ENCODE results near the gene DYDC2. TPM values are rescaled to one million over a fixed set of nuclear protein-coding genes. Genes with fewer than 3 reads are reported as not detected.
A peak's percentile ranks its signal among the peaks of the same experiment; 100 is the strongest.
"Not testable (repeated sequence)": the region's sequence is repeated elsewhere in the genome, so short reads cannot be mapped to it uniquely, and the experiment has no call there.

DYDC2 gene
- total RNA-seq, 1 donor from 2014 or later, result not detected

DNA sequence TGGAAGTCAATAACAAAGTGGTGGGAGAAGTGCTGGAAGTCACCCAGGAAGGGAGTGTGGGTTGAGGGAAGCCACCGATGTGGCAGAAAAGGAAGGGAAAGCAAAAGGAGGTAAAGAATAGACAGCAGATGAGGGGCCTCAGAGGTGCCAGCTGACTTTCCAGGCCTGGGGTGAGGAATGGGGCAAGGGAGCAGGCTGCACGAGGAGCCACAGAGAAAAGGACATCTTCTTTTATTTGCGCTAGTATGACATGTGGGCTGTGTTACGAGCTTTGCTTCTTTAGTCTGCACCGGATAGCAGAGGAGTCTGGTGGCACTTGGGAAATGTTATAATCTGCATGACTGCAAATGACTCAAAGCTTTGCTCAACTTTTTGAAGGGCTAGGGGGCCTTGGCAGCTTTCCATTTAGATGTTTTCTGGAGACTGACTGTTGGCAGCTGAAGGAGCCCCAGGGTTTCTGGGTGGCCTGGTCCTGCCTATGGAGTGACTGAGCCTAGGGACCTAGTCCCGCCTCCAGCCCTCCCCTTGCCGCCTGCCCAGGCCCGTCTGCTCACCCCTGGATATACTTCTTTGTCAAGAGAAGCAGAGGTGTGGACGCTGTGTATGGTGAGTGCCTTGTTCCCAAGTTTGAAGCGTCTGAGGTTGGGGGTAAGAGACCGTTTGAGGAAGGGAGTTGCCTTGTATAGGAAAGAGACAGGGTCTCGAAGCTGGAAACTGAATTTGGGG is 56.9 kb downstream of the DYDC2 start:
- DNase-seq (ENCODE audit: low read depth) (peak; percentile 94), FAIRE-seq (peak; percentile 85)
- TF ChIP-seq CTCF (IDR thresholded peaks at IDR 0.05; ENCODE audit: insufficient read depth, low read length, severe bottlenecking), result no peak
- Histone ChIP-seq H3K4me3 (ENCODE audit: low read depth, low read length) (peak overlapping the region; percentile 13), H3K36me3 (ENCODE audit: control insufficient read depth, insufficient read depth, low read length) (no peaks in the 10 kb centered on the region), H3K27me3 (ENCODE audit: control insufficient read depth, insufficient read depth, low read length) (no peaks in the 10 kb centered on the region)

DNA sequence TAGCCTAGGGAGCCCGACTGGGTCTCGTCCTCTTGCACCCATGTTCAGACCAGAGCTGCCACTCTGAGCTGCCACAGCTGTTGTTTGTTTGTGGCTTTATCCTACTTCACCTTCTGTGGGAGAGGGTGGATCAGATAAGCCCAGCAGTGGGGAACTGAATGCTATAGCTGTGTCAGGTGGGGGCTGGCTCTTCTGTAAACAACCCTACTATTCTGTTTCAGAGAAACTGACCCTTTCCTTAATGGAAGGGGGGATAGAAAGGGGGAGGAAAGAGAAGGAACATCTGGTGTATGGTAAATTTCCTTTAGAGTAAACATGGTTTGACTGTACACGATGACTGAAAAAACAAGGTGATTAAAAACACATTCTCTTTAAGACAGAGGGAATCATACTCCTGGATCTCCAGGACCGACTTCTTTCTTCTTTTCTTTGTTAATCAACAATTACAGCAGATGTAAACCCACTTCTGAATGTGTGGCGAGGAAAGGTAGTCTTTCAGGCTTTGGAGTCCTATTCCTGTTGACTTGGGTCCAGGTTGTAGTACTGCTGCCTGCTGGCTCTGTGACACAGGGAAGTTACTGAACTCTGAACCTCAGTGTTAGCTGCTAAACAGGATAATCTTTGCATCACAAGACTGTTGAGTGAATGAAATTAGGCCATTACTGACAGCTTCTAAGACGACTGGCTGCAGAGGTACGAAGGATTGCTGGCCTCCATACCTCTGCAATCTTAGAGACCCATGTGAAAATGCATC is 57.7 kb downstream of the DYDC2 start:
- FAIRE-seq, result no peak
- H3K4me3 ChIP-seq (ENCODE audit: low read depth, low read length), result peak overlapping the region; percentile 13

DNA sequence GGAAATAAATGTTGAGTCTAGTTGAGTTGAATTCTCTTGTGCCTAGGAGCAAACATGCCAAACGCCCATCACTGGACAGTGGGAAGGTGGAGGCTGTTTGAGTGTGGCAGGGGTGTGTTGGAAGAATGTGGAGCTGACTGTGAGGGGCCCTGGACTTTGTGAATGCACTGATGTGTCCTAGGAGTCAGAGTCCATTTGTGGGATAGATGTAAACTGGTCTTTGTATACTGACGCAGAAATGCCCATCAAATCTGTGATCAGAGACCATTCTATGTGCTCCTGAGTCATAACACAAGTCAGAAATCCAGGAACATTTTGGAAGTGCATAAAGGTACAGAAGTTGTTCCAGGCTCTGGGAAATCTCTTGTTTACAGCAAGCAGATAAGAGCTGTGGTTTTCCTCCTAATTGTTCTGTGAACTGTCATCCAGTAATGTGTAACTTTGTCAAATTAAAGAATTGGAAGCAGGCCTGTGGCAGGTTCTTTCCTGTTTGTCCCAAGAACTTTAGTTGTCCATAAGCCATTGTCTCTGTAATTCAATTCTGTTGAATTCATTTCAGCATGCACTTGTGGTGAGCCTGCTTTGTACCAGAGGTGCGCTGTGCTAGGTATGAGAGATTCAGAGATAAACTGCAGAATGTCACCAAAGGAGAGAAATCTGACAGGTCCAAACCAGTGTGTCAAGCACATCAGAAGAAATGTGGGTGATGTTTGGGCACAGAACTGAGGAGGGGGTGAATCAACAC is 59.3 kb downstream of the DYDC2 start:
- no peak overlapping the region for H3K4me3 ChIP-seq (ENCODE audit: low read depth, low read length)
- FAIRE-seq (no peak), DNase-seq (ENCODE audit: low read depth) (no peak)
- H3K36me3 ChIP-seq (ENCODE audit: control insufficient read depth, insufficient read depth, low read length), result no peaks in the 10 kb centered on the region
- H3K27me3 ChIP-seq (ENCODE audit: control insufficient read depth, insufficient read depth, low read length), result no peaks in the 10 kb centered on the region
- TF ChIP-seq CTCF (IDR thresholded peaks at IDR 0.05; ENCODE audit: insufficient read depth, low read length, severe bottlenecking), result no peak

More for the DNA sequence above, 57.7 kb downstream of the DYDC2 start:
- DNase-seq (ENCODE audit: low read depth), result no peak
- TF ChIP-seq CTCF (IDR thresholded peaks at IDR 0.05; ENCODE audit: insufficient read depth, low read length, severe bottlenecking), result no peak
- Histone ChIP-seq H3K27me3 (ENCODE audit: control insufficient read depth, insufficient read depth, low read length) (no peaks in the 10 kb centered on the region), H3K36me3 (ENCODE audit: control insufficient read depth, insufficient read depth, low read length) (no peaks in the 10 kb centered on the region)

GRCh38 chr10:80416479-80417098 is 60.0 kb downstream of the DYDC2 start:
- no peaks in the 10 kb centered on the region for H3K27me3 ChIP-seq (ENCODE audit: control insufficient read depth, insufficient read depth, low read length)
- no peak overlapping the region for H3K4me3 ChIP-seq (ENCODE audit: low read depth, low read length)
- H3K36me3 ChIP-seq (ENCODE audit: control insufficient read depth, insufficient read depth, low read length), result no peaks in the 10 kb centered on the region
- TF ChIP-seq CTCF (IDR thresholded peaks at IDR 0.05; ENCODE audit: insufficient read depth, low read length, severe bottlenecking), result no peak
- no peak for DNase-seq (ENCODE audit: low read depth)
- FAIRE-seq, result no peak

GRCh38 chr10:80417256-80417655 is 60.7 kb downstream of the DYDC2 start:
- H3K27me3 ChIP-seq (ENCODE audit: control insufficient read depth, insufficient read depth, low read length); DNase-seq (ENCODE audit: low read depth); H3K36me3 ChIP-seq (ENCODE audit: control insufficient read depth, insufficient read depth, low read length); H3K4me3 ChIP-seq (ENCODE audit: low read depth, low read length); FAIRE-seq: not testable (repeated sequence)

Other genes with a start within 250 kb of the DYDC2 start
- 0.13 TPM in 1 of 2 replicates, not detected in the other for gene PLAC9, start 224.1 kb upstream of the DYDC2 start, total RNA-seq
- 22.1 and 31.7 TPM in 2 replicates for gene ANXA11, start 151.2 kb upstream of the DYDC2 start, total RNA-seq
- not detected in 2 replicates for gene MAT1A, start 67.1 kb upstream of the DYDC2 start, total RNA-seq
- gene DYDC1, start within 50 bp of the DYDC2 start, total RNA-seq, result not detected in 2 replicates
- gene PRXL2A, start 51.8 kb downstream of the DYDC2 start, total RNA-seq, result 24.5 and 50.3 TPM in 2 replicates
- 21.1 and 30.1 TPM in 2 replicates for gene TSPAN14, start 97.5 kb downstream of the DYDC2 start, total RNA-seq
- under 0.01 TPM in 2 replicates for gene SH2D4B, start 181.1 kb downstream of the DYDC2 start, total RNA-seq

Measured in bronchial epithelial cell (primary cell).